ENCODE measurements around the gene FES.

- TF ChIP-seq CTCF (IDR thresholded peaks at IDR 0.05; ENCODE audit: low read depth, low read length) (no peak), POLR2A (IDR thresholded peaks at IDR 0.05; ENCODE audit: extremely low read depth, insufficient read length) (no peak), MAX (IDR thresholded peaks at IDR 0.05; ENCODE audit: low read depth, low read length) (no peak)
Measured at GRCh38 chr15:90889736-90890456, 5.6 kb downstream of the FES start.

Measured in NB4 (cell line).